Peyer's patch (tissue), 4 donors: Measurements from ENCODE around the gene STX3. TPM values are rescaled to one million over a fixed set of nuclear protein-coding genes. Genes with fewer than 3 reads are reported as not detected.

Experiments
- DNase-seq, 3 donors: peaks; one replicate each; pipeline ENCODE4 v3.0.0-alpha.2; 2017 to 2019
- H3K27ac ChIP-seq, 4 donors: fragments of 200-600 bp; sonication (generic); one replicate each; pipeline ENCODE4 v1.5.1; 2016 to 2019
- H3K27me3 ChIP-seq, 2 donors: fragments of 200-600 bp; sonication (generic); one replicate each; pipeline ENCODE4 v1.5.1; 2019
- H3K36me3 ChIP-seq, 3 donors: fragments of 200-600 bp; sonication (generic); one replicate each; pipeline ENCODE4 v1.5.1; 2016 to 2019
- H3K4me1 ChIP-seq, 4 donors: fragments of 200-600 bp; sonication (generic); one replicate each; pipeline ENCODE4 v1.5.1; 2016 to 2019
- H3K4me3 ChIP-seq, 4 donors: fragments of 200-600 bp; sonication (generic); 1 replicate in 3 of 4; 2 replicates in 1 of 4; pipeline ENCODE4 v1.5.1; 2016 to 2019; ENCODE audit warnings: mild to moderate bottlenecking in 1 of 4
- H3K9me3 ChIP-seq, 4 donors: fragments of 200-600 bp; sonication (generic); one replicate each; pipeline ENCODE4 v1.5.1; 2016 to 2019; ENCODE audit warnings: mild to moderate bottlenecking in 1 of 4
- POLR2A ChIP-seq, 2 donors: fragments of 450-650 bp; IDR thresholded peaks; one replicate each; pipeline ENCODE4 v1.5.1; 2017; ENCODE audit warnings: antibody characterized with exemption in 2 of 2, mild to moderate bottlenecking in 2 of 2, moderate library complexity in 2 of 2
- total RNA-seq, 4 donors: library from RNA; depleted of rRNA; stranded (reverse); fragments of >200 nt; gene quantifications; one replicate each; pipeline ENCODE4 v1.1.0, GENCODE V29; 2016
- TF ChIP-seq, protein P1 (sequence below), 6 experiments: fragments of 450-650 bp in 4 of 6; fragments of 200-600 bp in 2 of 6; sonication (generic) in 1 of 6; IDR thresholded peaks; one replicate each; pipeline ENCODE4 v1.5.1; 2017 to 2019; ENCODE audit warnings: antibody characterized with exemption in 6 of 6, mild to moderate bottlenecking in 3 of 6, moderate library complexity in 1 of 6

Gene STX3
- total RNA-seq, 4 donors from 2014 or later: 77.7 to 167 (median 121) TPM

DNA sequence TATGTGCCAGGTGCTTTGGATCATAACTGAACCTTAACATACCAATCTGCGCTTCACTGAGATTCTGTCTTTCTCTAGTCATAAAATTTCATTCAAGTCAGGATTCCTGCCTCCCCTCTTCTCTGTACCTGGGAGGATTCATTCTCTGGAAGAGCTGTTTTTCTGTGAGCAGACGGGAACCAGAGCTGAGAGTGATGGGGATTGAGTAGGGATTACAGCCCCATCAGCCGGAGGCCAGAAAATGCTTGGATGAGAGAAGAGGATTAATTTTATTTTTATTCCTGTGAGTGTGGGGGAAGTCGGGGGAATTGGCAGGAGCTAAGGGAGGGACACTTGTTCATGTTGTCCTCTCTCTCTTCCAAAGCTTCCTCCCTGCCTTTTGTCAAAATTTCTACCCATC lies 4.7 kb downstream of the STX3 start:
- Histone ChIP-seq H3K27ac (no peak overlapping the region), H3K36me3 (peaks cover 0 to 9% (median 0%) of the 10 kb centered on the region in 3 donors), H3K27me3 (no peaks in the 10 kb centered on the region), H3K4me1 (peaks cover 0 to 31% (median 1%) of the 10 kb centered on the region in 4 donors), H3K4me3 (no peak overlapping the region), H3K9me3 (no peaks in the 10 kb centered on the region)
- DNase-seq: no peak
- TF ChIP-seq POLR2A (IDR thresholded peaks at IDR 0.05): no peak
- TF ChIP-seq, protein P1, sequence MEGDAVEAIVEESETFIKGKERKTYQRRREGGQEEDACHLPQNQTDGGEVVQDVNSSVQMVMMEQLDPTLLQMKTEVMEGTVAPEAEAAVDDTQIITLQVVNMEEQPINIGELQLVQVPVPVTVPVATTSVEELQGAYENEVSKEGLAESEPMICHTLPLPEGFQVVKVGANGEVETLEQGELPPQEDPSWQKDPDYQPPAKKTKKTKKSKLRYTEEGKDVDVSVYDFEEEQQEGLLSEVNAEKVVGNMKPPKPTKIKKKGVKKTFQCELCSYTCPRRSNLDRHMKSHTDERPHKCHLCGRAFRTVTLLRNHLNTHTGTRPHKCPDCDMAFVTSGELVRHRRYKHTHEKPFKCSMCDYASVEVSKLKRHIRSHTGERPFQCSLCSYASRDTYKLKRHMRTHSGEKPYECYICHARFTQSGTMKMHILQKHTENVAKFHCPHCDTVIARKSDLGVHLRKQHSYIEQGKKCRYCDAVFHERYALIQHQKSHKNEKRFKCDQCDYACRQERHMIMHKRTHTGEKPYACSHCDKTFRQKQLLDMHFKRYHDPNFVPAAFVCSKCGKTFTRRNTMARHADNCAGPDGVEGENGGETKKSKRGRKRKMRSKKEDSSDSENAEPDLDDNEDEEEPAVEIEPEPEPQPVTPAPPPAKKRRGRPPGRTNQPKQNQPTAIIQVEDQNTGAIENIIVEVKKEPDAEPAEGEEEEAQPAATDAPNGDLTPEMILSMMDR (IDR thresholded peaks at IDR 0.05): no peak

DNA sequence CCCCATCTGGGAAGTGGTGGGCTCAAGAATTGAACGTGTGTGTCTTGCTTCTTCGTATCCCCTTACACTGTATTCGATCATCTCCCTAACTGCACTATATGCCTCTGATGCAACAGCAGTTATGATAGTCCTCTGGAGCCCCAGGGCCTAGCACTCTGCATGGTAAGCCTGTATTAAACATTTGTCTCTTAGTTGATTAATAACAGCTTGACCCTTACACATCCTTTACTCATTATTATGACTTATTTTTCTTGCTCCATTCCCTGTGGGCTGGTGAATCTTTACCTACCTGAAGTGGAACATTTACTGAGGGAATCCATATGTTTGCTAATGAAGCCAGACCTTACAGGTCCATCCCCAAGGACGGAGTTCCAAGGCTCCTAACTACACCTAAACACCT lies 5.6 kb downstream of the STX3 start:
- peaks cover 0 to 35% (median under 1%) of the 10 kb centered on the region in 4 donors for H3K4me1 ChIP-seq
- no peak for DNase-seq
- peaks cover 0 to 9% (median 0%) of the 10 kb centered on the region in 3 donors for H3K36me3 ChIP-seq
- H3K27ac ChIP-seq: no peak overlapping the region
- no peak overlapping the region for H3K4me3 ChIP-seq
- TF ChIP-seq POLR2A (IDR thresholded peaks at IDR 0.05): no peak
- TF ChIP-seq, protein P1 (IDR thresholded peaks at IDR 0.05): no peak
- no peaks in the 10 kb centered on the region for H3K9me3 ChIP-seq
- no peaks in the 10 kb centered on the region for H3K27me3 ChIP-seq

- H3K4me3 ChIP-seq: no peak overlapping the region
- TF ChIP-seq, protein P1 (IDR thresholded peaks at IDR 0.05): no peak
- no peak for TF ChIP-seq POLR2A (IDR thresholded peaks at IDR 0.05)
- H3K27me3 ChIP-seq: no peaks in the 10 kb centered on the region
- H3K9me3 ChIP-seq: no peaks in the 10 kb centered on the region
- no peak for DNase-seq
- H3K27ac ChIP-seq: no peak overlapping the region
- peaks cover 0 to 40% (median 0%) of the 10 kb centered on the region in 4 donors for H3K4me1 ChIP-seq
- peaks cover 0 to 9% (median 0%) of the 10 kb centered on the region in 3 donors for H3K36me3 ChIP-seq
Observed at GRCh38 chr11:59761993-59762392, 6.8 kb downstream of the STX3 start.

DNA sequence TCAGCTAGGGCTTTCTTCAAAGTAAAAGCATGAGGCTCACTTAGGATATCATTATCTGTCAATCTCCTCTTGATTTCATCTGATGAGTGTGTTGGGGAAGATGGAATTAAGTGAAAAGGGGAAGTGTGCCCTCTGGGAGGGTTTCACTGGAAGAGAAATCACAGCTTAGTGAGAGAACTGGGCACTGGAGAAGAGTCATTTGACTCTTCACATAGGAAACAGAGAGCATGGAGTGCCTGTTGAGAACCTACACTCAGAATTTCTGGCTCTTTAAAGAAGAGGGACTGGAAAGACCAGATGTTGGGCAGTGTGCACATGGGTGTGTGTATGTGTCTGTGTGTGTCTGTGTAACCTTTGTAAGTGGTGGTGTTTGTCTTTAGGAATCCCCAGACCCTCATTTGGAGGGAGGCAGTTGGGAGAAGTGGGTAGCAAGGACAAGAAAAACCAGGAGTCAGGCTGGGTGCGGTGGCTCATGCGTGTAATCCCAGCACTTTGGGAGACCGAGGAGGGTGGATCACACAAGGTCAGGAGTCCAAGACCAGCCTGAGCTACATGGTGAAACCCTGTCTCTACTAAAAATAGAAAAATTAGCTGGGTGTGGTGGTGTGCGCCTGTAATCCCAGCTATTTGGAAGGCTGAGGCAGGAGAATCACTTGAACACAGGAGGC lies 10.0 kb downstream of the STX3 start:
- peaks cover 0 to 42% (median 0%) of the 10 kb centered on the region in 4 donors for H3K4me1 ChIP-seq

GRCh38 chr11:59766542-59767224 lies 11.5 kb downstream of the STX3 start:
- peak overlapping the region in 2 of 4 donors; percentile 30 to 34 for H3K27ac ChIP-seq
- H3K27me3 ChIP-seq: no peaks in the 10 kb centered on the region
- no peaks in the 10 kb centered on the region for H3K9me3 ChIP-seq
- DNase-seq: no peak
- H3K4me1 ChIP-seq: peaks cover 0 to 42% (median 0%) of the 10 kb centered on the region in 4 donors
- TF ChIP-seq, protein P1 (IDR thresholded peaks at IDR 0.05): no peak
- no peak for TF ChIP-seq POLR2A (IDR thresholded peaks at IDR 0.05)
- no peak overlapping the region for H3K4me3 ChIP-seq
- H3K36me3 ChIP-seq: peaks cover 0 to 9% (median 0%) of the 10 kb centered on the region in 3 donors

More for the DNA sequence above, 10.0 kb downstream of the STX3 start:
- H3K27me3 ChIP-seq: no peaks in the 10 kb centered on the region
- H3K36me3 ChIP-seq: peaks cover 0 to 9% (median 0%) of the 10 kb centered on the region in 3 donors
- H3K9me3 ChIP-seq: no peaks in the 10 kb centered on the region
- DNase-seq: peak in 1 of 3 donors; percentile 54
- TF ChIP-seq, protein P1 (IDR thresholded peaks at IDR 0.05): no peak
- TF ChIP-seq POLR2A (IDR thresholded peaks at IDR 0.05): no peak
- H3K4me3 ChIP-seq: no peak overlapping the region
- H3K27ac ChIP-seq: peak overlapping the region in 1 of 4 donors; percentile 59
